ENCODE results near the gene CDC14A. TPM values are rescaled to one million over a fixed set of nuclear protein-coding genes. Genes with fewer than 3 reads are reported as not detected.

CDC14A gene
- total RNA-seq, 2 donors from 2014 or later: 9.6 to 16.8 TPM

- intact Hi-C loops (cut with DNase I): no loop called here
- DNase-seq: no peak
- Histone ChIP-seq H3K9ac (ENCODE audit: low read depth in 2 of 2, low read length in 2 of 2) (no peak overlapping the region), H3K4me1 (no peaks in the 10 kb centered on the region), H3K27me3 (no peaks in the 10 kb centered on the region), H3K27ac (no peak overlapping the region), H3K4me3 (no peak overlapping the region), H3K36me3 (no peaks in the 10 kb centered on the region), H3K9me3 (no peaks in the 10 kb centered on the region)
- TF ChIP-seq CTCF (IDR thresholded peaks at IDR 0.05): no peak
These were observed 45.5 kb upstream of the CDC14A start for GRCh38 chr1:100306735-100307313.

- Histone ChIP-seq H3K9me3 (no peaks in the 10 kb centered on the region), H3K9ac (ENCODE audit: low read depth in 2 of 2, low read length in 2 of 2) (no peak overlapping the region), H3K27me3 (no peaks in the 10 kb centered on the region), H3K4me3 (no peak overlapping the region), H3K27ac (no peak overlapping the region), H3K36me3 (no peaks in the 10 kb centered on the region), H3K4me1 (no peaks in the 10 kb centered on the region)
- intact Hi-C loops (cut with DNase I): no loop called here
- TF ChIP-seq CTCF (IDR thresholded peaks at IDR 0.05): no peak
- no peak for DNase-seq
These were observed 43.5 kb upstream of the CDC14A start for GRCh38 chr1:100308777-100309176.

- intact Hi-C loops (cut with DNase I): no loop called here
- Histone ChIP-seq H3K36me3 (no peaks in the 10 kb centered on the region), H3K9me3 (no peaks in the 10 kb centered on the region), H3K27me3 (no peaks in the 10 kb centered on the region), H3K27ac (no peak overlapping the region), H3K4me3 (no peak overlapping the region), H3K9ac (ENCODE audit: low read depth in 2 of 2, low read length in 2 of 2) (no peak overlapping the region), H3K4me1 (no peaks in the 10 kb centered on the region)
- DNase-seq: no peak
- no peak for TF ChIP-seq CTCF (IDR thresholded peaks at IDR 0.05)
These were observed 42.4 kb upstream of the CDC14A start for GRCh38 chr1:100309863-100310262.

GRCh38 chr1:100313382-100313781, 38.9 kb upstream of the CDC14A start:
- Histone ChIP-seq H3K4me3 (no peak overlapping the region), H3K36me3 (no peaks in the 10 kb centered on the region), H3K9me3 (no peaks in the 10 kb centered on the region), H3K27ac (no peak overlapping the region), H3K4me1 (no peaks in the 10 kb centered on the region), H3K9ac (ENCODE audit: low read depth in 2 of 2, low read length in 2 of 2) (no peak overlapping the region), H3K27me3 (no peaks in the 10 kb centered on the region)
- intact Hi-C loops (cut with DNase I): no loop called here
- no peak for TF ChIP-seq CTCF (IDR thresholded peaks at IDR 0.05)
- DNase-seq: no peak

GRCh38 chr1:100316622-100317021, 35.7 kb upstream of the CDC14A start:
- no peak overlapping the region for H3K9ac ChIP-seq (ENCODE audit: low read depth in 2 of 2, low read length in 2 of 2)
- no peaks in the 10 kb centered on the region for H3K27me3 ChIP-seq
- H3K4me1 ChIP-seq: no peaks in the 10 kb centered on the region
- DNase-seq: no peak
- H3K36me3 ChIP-seq: no peaks in the 10 kb centered on the region
- intact Hi-C loops (cut with DNase I): no loop called here
- no peak overlapping the region for H3K4me3 ChIP-seq
- H3K27ac ChIP-seq: no peak overlapping the region
- no peak for TF ChIP-seq CTCF (IDR thresholded peaks at IDR 0.05)
- H3K9me3 ChIP-seq: no peaks in the 10 kb centered on the region

All from colonic mucosa (tissue), 4 donors.